Measurements from ENCODE around the gene LIN28B.
"Not testable (repeated sequence)": the region's sequence is repeated elsewhere in the genome, so short reads cannot be mapped to it uniquely, and the experiment has no call there.

LIN28B gene

GRCh38 chr6:105072798-105073199 is 115.9 kb downstream of the LIN28B start:
- DNase-seq = no peak

- no peak for DNase-seq
These were observed 118.3 kb downstream of the LIN28B start for GRCh38 chr6:105075210-105075609.

- not testable (repeated sequence) for DNase-seq
These were observed 119.5 kb downstream of the LIN28B start for GRCh38 chr6:105076418-105076817.

- DNase-seq = no peak
These were observed 120.9 kb downstream of the LIN28B start for GRCh38 chr6:105077596-105078385.

GRCh38 chr6:105078386-105078708 is 121.4 kb downstream of the LIN28B start:
- no peak for DNase-seq

GRCh38 chr6:105080279-105080678 is 123.4 kb downstream of the LIN28B start:
- no peak for DNase-seq

- not testable (repeated sequence) for DNase-seq
These were observed 124.8 kb downstream of the LIN28B start for GRCh38 chr6:105081662-105082061.

- no peak for DNase-seq
These were observed 130.8 kb downstream of the LIN28B start for GRCh38 chr6:105087571-105088211.

GRCh38 chr6:105091140-105091829 is 134.4 kb downstream of the LIN28B start:
- no peak for DNase-seq

- DNase-seq = no peak
These were observed 137.3 kb downstream of the LIN28B start for GRCh38 chr6:105094133-105094640.

GRCh38 chr6:105095139-105095538 is 138.2 kb downstream of the LIN28B start:
- DNase-seq = no peak

GRCh38 chr6:105097288-105097687 is 140.4 kb downstream of the LIN28B start:
- DNase-seq = no peak

GRCh38 chr6:105099371-105099770 is 142.5 kb downstream of the LIN28B start:
- DNase-seq = no peak

GRCh38 chr6:105102186-105102585 is 145.3 kb downstream of the LIN28B start:
- no peak for DNase-seq

- no peak for DNase-seq
These were observed 148.2 kb downstream of the LIN28B start for GRCh38 chr6:105105094-105105493.

- DNase-seq = no peak
These were observed 149.4 kb downstream of the LIN28B start for GRCh38 chr6:105106260-105106659.

- no peak for DNase-seq
These were observed 150.3 kb downstream of the LIN28B start for GRCh38 chr6:105107207-105107606.

- DNase-seq = no peak
These were observed 151.8 kb downstream of the LIN28B start for GRCh38 chr6:105108631-105109262.

GRCh38 chr6:105109955-105110895 is 153.3 kb downstream of the LIN28B start:
- no peak for DNase-seq

GRCh38 chr6:105111105-105111504 is 154.2 kb downstream of the LIN28B start:
- DNase-seq = no peak

- no peak for DNase-seq
These were observed 155.0 kb downstream of the LIN28B start for GRCh38 chr6:105111871-105112270.

GRCh38 chr6:105112577-105112976 is 155.7 kb downstream of the LIN28B start:
- DNase-seq = no peak

All from activated CD4-positive, alpha-beta T cell treated with anti-CD3 and anti-CD28 coated beads, Interleukin-2, amount 50 U/mL, for 4 hours (primary cell).